DND-41 (cell line): ENCODE data around the gene HECTD1.

Experiments
- ATAC-seq: fragments of 200-7000 bp; cut with Tn5 transposase; 3 replicates; pipeline ENCODE4 v1.9.1; 2021; ENCODE audit warnings: low read depth; ENCODE audit not compliant: insufficient read depth
- DNase-seq: peaks from one replicate; pipeline ENCODE4 v3.0.0-alpha.2; 2020
- H2AFZ ChIP-seq: 2 replicates; pipeline ENCODE4 v1.6.0; 2012; ENCODE audit warnings: low read depth, low read length
- H3K27ac ChIP-seq: 2 replicates; pipeline ENCODE4 v1.5.1; 2012; ENCODE audit warnings: low read length, inconsistent platforms
- H3K27me3 ChIP-seq: fragments of 200-600 bp; sonication (generic); 2 replicates; pipeline ENCODE4 v1.6.0; 2012; ENCODE audit warnings: low read length, mild to moderate bottlenecking, inconsistent platforms; ENCODE audit not compliant: insufficient read depth, poor library complexity
- H3K36me3 ChIP-seq: 2 replicates; pipeline ENCODE4 v1.5.1; 2012; ENCODE audit warnings: low read length, inconsistent platforms; ENCODE audit not compliant: insufficient read depth
- H3K4me1 ChIP-seq: 2 replicates; pipeline ENCODE4 v1.5.1; 2012; ENCODE audit warnings: mild to moderate bottlenecking, low read length; ENCODE audit not compliant: insufficient read depth
- H3K4me2 ChIP-seq: 2 replicates; pipeline ENCODE4 v1.6.0; 2012; ENCODE audit warnings: mild to moderate bottlenecking, moderate library complexity, low read length, inconsistent platforms; ENCODE audit not compliant: insufficient read depth
- H3K4me3 ChIP-seq, 2 experiments: fragments of 200-600 bp in 1 of 2; shearing (Covaris generic) in 1 of 2; 2 replicates each; pipeline ENCODE4 v1.5.1; 2012 to 2016; ENCODE audit warnings: inconsistent platforms in 2 of 2, low read length in 2 of 2, mild to moderate bottlenecking in 2 of 2, low read depth in 1 of 2, moderate library complexity in 1 of 2
- H3K79me2 ChIP-seq: 2 replicates; pipeline ENCODE4 v1.6.0; 2012; ENCODE audit warnings: low read length, inconsistent platforms; ENCODE audit not compliant: insufficient read depth
- H3K9ac ChIP-seq: 2 replicates; pipeline ENCODE4 v1.6.0; 2012; ENCODE audit warnings: low read depth, mild to moderate bottlenecking, inconsistent platforms, low read length, moderate library complexity
- H3K9me3 ChIP-seq: 2 replicates; pipeline ENCODE4 v1.5.1; 2012; ENCODE audit warnings: low read length, moderate library complexity, mild to moderate bottlenecking, inconsistent platforms; ENCODE audit not compliant: insufficient read depth, severe bottlenecking
- H4K20me1 ChIP-seq: 2 replicates; pipeline ENCODE4 v1.6.0; 2012; ENCODE audit warnings: low read length; ENCODE audit not compliant: insufficient read depth
- CTCF ChIP-seq: IDR thresholded peaks from 2 replicates; pipeline ENCODE4 v1.5.1; 2012; ENCODE audit warnings: borderline replicate concordance, low read length, moderate library complexity, mild to moderate bottlenecking; ENCODE audit not compliant: poor library complexity, severe bottlenecking; ENCODE audit errors: extremely low read depth
- EZH2 ChIP-seq: IDR thresholded peaks from 3 replicates; pipeline ENCODE4 v1.6.1; 2012; ENCODE audit warnings: borderline replicate concordance, low read depth, mild to moderate bottlenecking, moderate library complexity, low read length, inconsistent platforms; ENCODE audit not compliant: severe bottlenecking

The HECTD1 gene

GRCh38 chr14:31170411-31170810, 37.2 kb downstream of the HECTD1 start:
- TF ChIP-seq CTCF (no peak), EZH2 (no peak)
- Histone ChIP-seq H3K36me3 (peaks cover 87% of the 10 kb centered on the region), H3K4me1 (no peaks in the 10 kb centered on the region), H4K20me1 (no peaks in the 10 kb centered on the region; the same call in 1 of the 2 replicates), H3K27ac (no peak overlapping the region), H3K4me3 (no peak overlapping the region), H3K9ac (no peak overlapping the region), H3K27me3 (no peaks in the 10 kb centered on the region), H3K4me2 (no peak overlapping the region), H2AFZ (no peak overlapping the region), H3K9me3 (no peaks in the 10 kb centered on the region), H3K79me2 (no peaks in the 10 kb centered on the region)
- no peak for ATAC-seq
- no peak for DNase-seq

DNA sequence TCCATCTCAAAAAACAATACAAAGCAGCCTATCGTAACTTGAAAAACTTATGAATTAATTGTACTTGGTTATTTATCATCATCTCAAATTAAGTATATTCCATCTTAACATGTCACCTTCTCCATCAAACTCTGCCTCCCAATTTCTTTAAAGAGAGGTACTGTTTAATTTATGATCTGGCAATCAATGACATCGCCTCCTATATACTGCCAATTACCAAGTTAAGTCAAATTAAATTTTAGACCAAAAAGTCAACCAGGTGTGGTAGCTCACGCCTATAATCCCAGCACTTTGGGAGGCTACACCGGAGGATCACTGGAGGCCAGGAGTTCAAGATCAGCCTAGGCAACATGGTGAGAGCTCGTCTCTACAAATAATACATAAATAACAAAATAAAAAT, 37.7 kb downstream of the HECTD1 start:
- no peak overlapping the region for H3K4me3 ChIP-seq
- H3K4me1 ChIP-seq = no peaks in the 10 kb centered on the region
- H3K27me3 ChIP-seq = no peaks in the 10 kb centered on the region
- H3K9me3 ChIP-seq = no peaks in the 10 kb centered on the region
- H3K27ac ChIP-seq = no peak overlapping the region
- ATAC-seq = no peak
- TF ChIP-seq EZH2 = no peak
- no peak for TF ChIP-seq CTCF
- H3K36me3 ChIP-seq = peaks cover 87% of the 10 kb centered on the region
- no peak overlapping the region for H3K4me2 ChIP-seq
- H4K20me1 ChIP-seq = no peaks in the 10 kb centered on the region
- no peak for DNase-seq
- no peaks in the 10 kb centered on the region for H3K79me2 ChIP-seq
- no peak overlapping the region for H2AFZ ChIP-seq
- no peak overlapping the region for H3K9ac ChIP-seq

GRCh38 chr14:31167032-31167431, 40.6 kb downstream of the HECTD1 start:
- H3K4me2 ChIP-seq = no peak overlapping the region
- no peak overlapping the region for H3K27ac ChIP-seq
- no peak overlapping the region for H3K4me3 ChIP-seq
- no peak for TF ChIP-seq EZH2
- TF ChIP-seq CTCF = no peak
- H3K4me1 ChIP-seq = no peaks in the 10 kb centered on the region
- no peak overlapping the region for H2AFZ ChIP-seq
- no peaks in the 10 kb centered on the region for H3K9me3 ChIP-seq
- H3K9ac ChIP-seq = no peak overlapping the region
- DNase-seq (no peak), ATAC-seq (no peak)
- H3K27me3 ChIP-seq = no peaks in the 10 kb centered on the region
- H3K36me3 ChIP-seq = peaks cover 92% of the 10 kb centered on the region
- no peaks in the 10 kb centered on the region for H3K79me2 ChIP-seq
- no peaks in the 10 kb centered on the region for H4K20me1 ChIP-seq

DNA sequence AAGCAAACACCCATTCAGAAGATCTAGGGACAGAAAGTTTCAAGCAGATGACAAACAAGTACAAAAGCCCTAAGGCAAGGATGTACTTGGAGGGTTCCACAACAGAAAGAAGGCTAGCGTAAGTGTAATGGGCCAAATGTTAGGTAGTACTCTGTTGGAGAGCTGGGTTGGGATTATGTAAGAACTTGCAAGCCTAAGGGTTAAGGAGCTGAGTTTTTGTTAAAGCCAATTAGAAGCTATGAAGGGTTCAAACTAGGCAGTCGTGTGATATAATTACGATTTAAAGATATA, 41.4 kb downstream of the HECTD1 start:
- TF ChIP-seq CTCF (no peak), EZH2 (no peak)
- Histone ChIP-seq H3K27ac (no peak overlapping the region), H3K4me1 (no peaks in the 10 kb centered on the region), H3K79me2 (no peaks in the 10 kb centered on the region), H2AFZ (no peak overlapping the region), H3K9ac (no peak overlapping the region), H4K20me1 (no peaks in the 10 kb centered on the region), H3K9me3 (no peaks in the 10 kb centered on the region), H3K4me2 (no peak overlapping the region), H3K4me3 (no peak overlapping the region), H3K27me3 (no peaks in the 10 kb centered on the region), H3K36me3 (peaks cover 90% of the 10 kb centered on the region)
- DNase-seq (no peak), ATAC-seq (no peak)
